SU-DHL-6 (cell line): ENCODE results near the gene HSDL2.

ENCODE experiments used
- H2AFZ ChIP-seq: fragments of 200-600 bp; sonication (generic); 2 replicates; pipeline ENCODE4 v1.6.1; 2014; ENCODE audit warnings: low read depth, mild to moderate bottlenecking, moderate library complexity, mixed read lengths, antibody characterized with exemption, low read length; ENCODE audit not compliant: severe bottlenecking
- H3F3A ChIP-seq: fragments of 200-600 bp; shearing (Covaris generic); 2 replicates; pipeline ENCODE4 v1.6.0; 2016; ENCODE audit warnings: antibody characterized with exemption, mild to moderate bottlenecking; ENCODE audit not compliant: insufficient read depth
- H3K27ac ChIP-seq: fragments of 200-600 bp; sonication (generic); 2 replicates; pipeline ENCODE4 v1.5.1; 2016; ENCODE audit warnings: low read depth, mild to moderate bottlenecking, low read length, moderate library complexity, mixed read lengths
- H3K27me3 ChIP-seq: fragments of 200-600 bp; sonication (generic), shearing (Covaris generic); 2 replicates; pipeline ENCODE4 v1.6.0; 2014; ENCODE audit warnings: mild to moderate bottlenecking, low read length
- H3K36me3 ChIP-seq: fragments of 200-600 bp; sonication (generic); 2 replicates; pipeline ENCODE4 v1.6.1; 2014; ENCODE audit warnings: mild to moderate bottlenecking, low read length, mixed read lengths
- H3K4me2 ChIP-seq: fragments of 300-600, 200-600 bp; shearing (Covaris generic), sonication (generic); 2 replicates; pipeline ENCODE4 v1.6.0; 2014; ENCODE audit warnings: low read length, low read depth, mild to moderate bottlenecking; ENCODE audit not compliant: poor library complexity, severe bottlenecking
- H3K4me3 ChIP-seq: fragments of 200-600 bp; sonication (generic); 2 replicates; pipeline ENCODE4 v1.5.1; 2014; ENCODE audit warnings: antibody characterized with exemption, low read length, mild to moderate bottlenecking, mixed read lengths; ENCODE audit not compliant: insufficient read depth, poor library complexity, severe bottlenecking
- H3K79me2 ChIP-seq: fragments of 200-600 bp; sonication (generic); 2 replicates; pipeline ENCODE4 v1.6.1; 2014; ENCODE audit warnings: mild to moderate bottlenecking, low read length, moderate library complexity; ENCODE audit not compliant: insufficient read depth
- H3K9ac ChIP-seq: fragments of 200-600 bp; sonication (generic); 2 replicates; pipeline ENCODE4 v1.7.0; 2014; ENCODE audit warnings: mild to moderate bottlenecking, low read length
- H3K9me2 ChIP-seq: fragments of 200-600 bp; sonication (generic); replicated peaks from 2 replicates; pipeline ENCODE4 v1.6.1; 2014; ENCODE audit warnings: low read length; ENCODE audit not compliant: insufficient read depth
- H3K9me3 ChIP-seq: fragments of 200-600 bp; sonication (generic); 2 replicates; pipeline ENCODE4 v1.6.1; 2014; ENCODE audit warnings: low read length, mixed read lengths; ENCODE audit not compliant: insufficient read depth
- H4K20me1 ChIP-seq: fragments of 200-600 bp; sonication (generic); 2 replicates; pipeline ENCODE4 v1.6.1; 2014; ENCODE audit warnings: low read depth, mild to moderate bottlenecking, antibody characterized with exemption, low read length, moderate library complexity, mixed read lengths
- CTCF ChIP-seq: fragments of 200-600 bp; sonication (generic); IDR thresholded peaks from one replicate; pipeline ENCODE4 v1.5.1; 2017; ENCODE audit warnings: antibody characterized with exemption, mild to moderate bottlenecking, low read length, moderate library complexity; ENCODE audit not compliant: insufficient read depth, poor library complexity, severe bottlenecking
- EZH2phosphoT487 ChIP-seq: fragments of 200-600 bp; sonication (generic), shearing (Covaris generic); conservative IDR thresholded peaks from 2 replicates; pipeline ENCODE4 v1.6.1; 2018; ENCODE audit warnings: mild to moderate bottlenecking, antibody characterized with exemption, low read length, moderate library complexity, mixed read lengths

HSDL2 gene

GRCh38 chr9:112430006-112430522, 50.2 kb downstream of the HSDL2 start:
- Histone ChIP-seq H3K27me3 (no peaks in the 10 kb centered on the region), H3K9me2 (no peaks in the 10 kb centered on the region), H2AFZ (no peak overlapping the region), H3F3A (no peaks in the 10 kb centered on the region), H3K4me3 (no peak overlapping the region), H3K79me2 (no peaks in the 10 kb centered on the region), H3K27ac (no peak overlapping the region), H3K9me3 (no peaks in the 10 kb centered on the region), H3K4me2 (no peak overlapping the region), H3K9ac (no peak overlapping the region), H4K20me1 (no peaks in the 10 kb centered on the region), H3K36me3 (no peaks in the 10 kb centered on the region)
- TF ChIP-seq CTCF = no peak
- no peak for TF ChIP-seq EZH2phosphoT487

- Histone ChIP-seq H3K27me3 (no peaks in the 10 kb centered on the region), H3K79me2 (no peaks in the 10 kb centered on the region), H3K9me2 (no peaks in the 10 kb centered on the region), H3K4me2 (no peak overlapping the region), H3K4me3 (no peak overlapping the region), H3F3A (no peaks in the 10 kb centered on the region), H3K9me3 (no peaks in the 10 kb centered on the region), H3K9ac (no peak overlapping the region), H4K20me1 (no peaks in the 10 kb centered on the region), H2AFZ (no peak overlapping the region), H3K36me3 (no peaks in the 10 kb centered on the region), H3K27ac (no peak overlapping the region)
- no peak for TF ChIP-seq EZH2phosphoT487
- TF ChIP-seq CTCF = no peak
Observed at GRCh38 chr9:112433499-112434392, 53.8 kb downstream of the HSDL2 start.

GRCh38 chr9:112434487-112434886, 54.6 kb downstream of the HSDL2 start:
- Histone ChIP-seq H3K4me3 (no peak overlapping the region), H3K27me3 (no peaks in the 10 kb centered on the region), H3F3A (no peaks in the 10 kb centered on the region), H4K20me1 (no peaks in the 10 kb centered on the region), H2AFZ (no peak overlapping the region), H3K36me3 (no peaks in the 10 kb centered on the region), H3K9me3 (no peaks in the 10 kb centered on the region), H3K27ac (no peak overlapping the region), H3K79me2 (no peaks in the 10 kb centered on the region), H3K9me2 (no peaks in the 10 kb centered on the region), H3K9ac (no peak overlapping the region), H3K4me2 (no peak overlapping the region)
- TF ChIP-seq EZH2phosphoT487 (no peak), CTCF (no peak)
